Caco-2 (cell line): Measurements from ENCODE around the gene DLG1. TPM values are rescaled to one million over a fixed set of nuclear protein-coding genes. Genes with fewer than 3 reads are reported as not detected.

Experiments used
- BruUV-seq: library from RNA; stranded (reverse); fragments of 400-500 nt; replicated peaks from 2 replicates; lab custom pipeline; 2021; lab: Mats Ljungman, UMichigan
- CTCF ChIA-PET: fragments of 300-600 bp; sonication (Branson Sonifier 250); formaldehyde crosslinking; loops from one replicate; lab custom pipeline; 2022; ENCODE audit warnings: antibody characterized with exemption; lab: Charles Lee
- POLR2A ChIA-PET: fragments of 300-600 bp; sonication (Branson Sonifier 250); formaldehyde crosslinking; loops from one replicate; lab custom pipeline; 2022; ENCODE audit warnings: antibody characterized with exemption; lab: Charles Lee
- DNase-seq, 2 experiments: peaks; one replicate each; pipeline versions ENCODE4 v3.0.0 to v3.0.0-alpha.2; 2020 to 2022
- H3K27me3 ChIP-seq: replicated peaks from 2 replicates; pipeline ENCODE4 v1.6.0; 2011; ENCODE audit warnings: low read length; ENCODE audit not compliant: control insufficient read depth, insufficient read depth
- H3K36me3 ChIP-seq: 2 replicates; pipeline ENCODE4 v1.5.1; 2011; ENCODE audit warnings: low read length; ENCODE audit not compliant: control insufficient read depth, insufficient read depth
- H3K4me1 ChIP-seq: fragments of 250-450 bp; sonication (Bioruptor Pico); 2 replicates; pipeline ENCODE4 v1.5.1; 2020; ENCODE audit warnings: mild to moderate bottlenecking
- H3K4me3 ChIP-seq: 2 replicates; pipeline ENCODE4 v1.5.1; 2011; ENCODE audit warnings: low read depth, mild to moderate bottlenecking, control low read depth, low read length
- H3K9me3 ChIP-seq: fragments of 250-450 bp; sonication (Bioruptor Pico); 2 replicates; pipeline ENCODE4 v1.5.1; 2020; ENCODE audit warnings: mild to moderate bottlenecking, moderate library complexity
- H3K27ac Mint-ChIP-seq: one replicate; pipeline ENCODE4 v1.8.0; 2022; ENCODE audit warnings: mixed read lengths; ENCODE audit not compliant: unreplicated experiment
- H3K27me3 Mint-ChIP-seq: one replicate; pipeline ENCODE4 v1.8.0; 2022; ENCODE audit warnings: mixed read lengths; ENCODE audit not compliant: insufficient read depth, unreplicated experiment
- H3K36me3 Mint-ChIP-seq: one replicate; pipeline ENCODE4 v1.8.0; 2022; ENCODE audit warnings: mild to moderate bottlenecking, mixed read lengths; ENCODE audit not compliant: insufficient read depth, unreplicated experiment
- H3K4me1 Mint-ChIP-seq: one replicate; pipeline ENCODE4 v1.8.0; 2022; ENCODE audit warnings: low read depth, mixed read lengths; ENCODE audit not compliant: unreplicated experiment
- H3K4me3 Mint-ChIP-seq: one replicate; pipeline ENCODE4 v1.8.0; 2022; ENCODE audit warnings: mild to moderate bottlenecking, moderate library complexity, mixed read lengths; ENCODE audit not compliant: unreplicated experiment
- H3K9me3 Mint-ChIP-seq: one replicate; pipeline ENCODE4 v1.8.0; 2022; ENCODE audit warnings: mixed read lengths; ENCODE audit not compliant: unreplicated experiment
- intact Hi-C: fragments of 100-400 bp; cut with micrococcal nuclease; formaldehyde crosslinking; loops from one replicate; pipeline ENCODE4 v1.10.0; 2022; ENCODE audit not compliant: unreplicated experiment
- total RNA-seq: library from RNA; stranded (reverse); gene quantifications from 2 replicates; pipeline ENCODE4 v1.2.3, GENCODE V29; 2022
- TF ChIP-seq, protein P1 (sequence below), 2 experiments: fragments of 200-600 bp in 1 of 2; IDR thresholded peaks; 1 replicate in 1 of 2; 2 replicates in 1 of 2; pipeline versions ENCODE4 v1.5.1 to v1.8.0; 2011 to 2022; ENCODE audit warnings: antibody characterized with exemption in 1 of 2, control low read depth in 1 of 2, inconsistent platforms in 1 of 2, low read depth in 1 of 2, low read length in 1 of 2, mild to moderate bottlenecking in 1 of 2, moderate library complexity in 1 of 2; ENCODE audit not compliant: insufficient read depth in 1 of 2, severe bottlenecking in 1 of 2, unreplicated experiment in 1 of 2

Gene DLG1
- total RNA-seq, 1 experiment from 2014 or later, result 167 TPM

- DNase-seq, result no peak
- ChIA-PET POLR2A (no interaction called here), CTCF (no interaction called here)
- TF ChIP-seq, protein P1, sequence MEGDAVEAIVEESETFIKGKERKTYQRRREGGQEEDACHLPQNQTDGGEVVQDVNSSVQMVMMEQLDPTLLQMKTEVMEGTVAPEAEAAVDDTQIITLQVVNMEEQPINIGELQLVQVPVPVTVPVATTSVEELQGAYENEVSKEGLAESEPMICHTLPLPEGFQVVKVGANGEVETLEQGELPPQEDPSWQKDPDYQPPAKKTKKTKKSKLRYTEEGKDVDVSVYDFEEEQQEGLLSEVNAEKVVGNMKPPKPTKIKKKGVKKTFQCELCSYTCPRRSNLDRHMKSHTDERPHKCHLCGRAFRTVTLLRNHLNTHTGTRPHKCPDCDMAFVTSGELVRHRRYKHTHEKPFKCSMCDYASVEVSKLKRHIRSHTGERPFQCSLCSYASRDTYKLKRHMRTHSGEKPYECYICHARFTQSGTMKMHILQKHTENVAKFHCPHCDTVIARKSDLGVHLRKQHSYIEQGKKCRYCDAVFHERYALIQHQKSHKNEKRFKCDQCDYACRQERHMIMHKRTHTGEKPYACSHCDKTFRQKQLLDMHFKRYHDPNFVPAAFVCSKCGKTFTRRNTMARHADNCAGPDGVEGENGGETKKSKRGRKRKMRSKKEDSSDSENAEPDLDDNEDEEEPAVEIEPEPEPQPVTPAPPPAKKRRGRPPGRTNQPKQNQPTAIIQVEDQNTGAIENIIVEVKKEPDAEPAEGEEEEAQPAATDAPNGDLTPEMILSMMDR (IDR thresholded peaks at IDR 0.05; ENCODE audit: insufficient read depth in 1 of 2, low read depth in 1 of 2, low read length in 1 of 2, severe bottlenecking in 1 of 2, unreplicated experiment in 1 of 2), result no peak
- Mint-ChIP-seq H3K27me3 (no peaks in the 10 kb centered on the region), H3K27ac (no peak overlapping the region), H3K36me3 (peaks cover 25% of the 10 kb centered on the region), H3K4me3 (no peak overlapping the region), H3K4me1 (peaks cover 12% of the 10 kb centered on the region), H3K9me3 (peaks cover 10% of the 10 kb centered on the region)
- Histone ChIP-seq H3K4me3 (no peak overlapping the region), H3K27me3 (no peaks in the 10 kb centered on the region), H3K9me3 (no peaks in the 10 kb centered on the region), H3K36me3 (no peaks in the 10 kb centered on the region), H3K4me1 (peaks cover 11% of the 10 kb centered on the region; the same call in 1 of the 2 replicates)
- intact Hi-C loops, result no loop called here
- BruUV-seq, result no TSS peak
Measured at GRCh38 chr3:197209366-197210260, 88.8 kb downstream of the DLG1 start.

- Mint-ChIP-seq H3K4me1 (peaks cover 16% of the 10 kb centered on the region), H3K27me3 (no peaks in the 10 kb centered on the region), H3K36me3 (peaks cover 27% of the 10 kb centered on the region), H3K4me3 (no peak overlapping the region), H3K9me3 (peaks cover 7% of the 10 kb centered on the region), H3K27ac (no peak overlapping the region)
- Histone ChIP-seq H3K4me3 (no peak overlapping the region), H3K36me3 (no peaks in the 10 kb centered on the region), H3K9me3 (no peaks in the 10 kb centered on the region), H3K4me1 (peaks cover 11% of the 10 kb centered on the region; the same call in 1 of the 2 replicates), H3K27me3 (no peaks in the 10 kb centered on the region)
- no TSS peak for BruUV-seq
- TF ChIP-seq, protein P1 (IDR thresholded peaks at IDR 0.05; ENCODE audit: insufficient read depth in 1 of 2, low read depth in 1 of 2, low read length in 1 of 2, severe bottlenecking in 1 of 2, unreplicated experiment in 1 of 2), result no peak
- CTCF ChIA-PET, result no interaction called here
- POLR2A ChIA-PET, result no interaction called here
- DNase-seq, result no peak
- intact Hi-C loops, result no loop called here
Measured at GRCh38 chr3:197206913-197207312, 91.5 kb downstream of the DLG1 start.

GRCh38 chr3:197205675-197206074 lies 92.7 kb downstream of the DLG1 start:
- H3K27me3 ChIP-seq, result no peaks in the 10 kb centered on the region
- no peak for DNase-seq
- H3K4me1 Mint-ChIP-seq, result peaks cover 17% of the 10 kb centered on the region
- peaks cover 11% of the 10 kb centered on the region; the same call in 1 of the 2 replicates for H3K4me1 ChIP-seq
- TF ChIP-seq, protein P1 (IDR thresholded peaks at IDR 0.05; ENCODE audit: insufficient read depth in 1 of 2, low read depth in 1 of 2, low read length in 1 of 2, severe bottlenecking in 1 of 2, unreplicated experiment in 1 of 2), result no peak
- no peaks in the 10 kb centered on the region for H3K9me3 ChIP-seq
- H3K36me3 ChIP-seq, result no peaks in the 10 kb centered on the region
- ChIA-PET CTCF (no interaction called here), POLR2A (no interaction called here)
- H3K4me3 Mint-ChIP-seq, result no peak overlapping the region
- no peak overlapping the region for H3K27ac Mint-ChIP-seq
- intact Hi-C loops, result no loop called here
- peaks cover 22% of the 10 kb centered on the region for H3K36me3 Mint-ChIP-seq
- no peaks in the 10 kb centered on the region for H3K9me3 Mint-ChIP-seq
- no peak overlapping the region for H3K4me3 ChIP-seq
- no peaks in the 10 kb centered on the region for H3K27me3 Mint-ChIP-seq
- BruUV-seq, result no TSS peak
